Posterior vena cava (tissue), 2 donors: ENCODE measurements around the gene LCORL. TPM values are rescaled to one million over a fixed set of nuclear protein-coding genes. Genes with fewer than 3 reads are reported as not detected.
"Not testable (repeated sequence)": the region's sequence is repeated elsewhere in the genome, so short reads cannot be mapped to it uniquely, and the experiment has no call there.

Source experiments
- DNase-seq: peaks from one replicate; pipeline ENCODE4 v3.0.0-alpha.2; 2020; ENCODE audit warnings: low spot score
- intact Hi-C, 2 donors: fragments of 100-400 bp; cut with DNase I; formaldehyde crosslinking; loops; one replicate each; pipeline versions ENCODE4 v1.14.1 to v1.14.2; 2022 to 2023
- total RNA-seq, 2 donors: library from RNA; stranded (reverse); fragmentation: NEBNext Ultra II Directional; extraction: Animal tissue kit (Norgen Biotek cat#: 25700); gene quantifications; one replicate each; pipeline ENCODE4 v1.2.1, GENCODE V29; 2021
- donor health status: DM: yes; HTN: yes; CAD: no.
- donor health status: DM: yes; HTN: yes; CAD: no.

Gene LCORL
- total RNA-seq, 2 donors from 2014 or later, result 9.3 to 12.0 TPM

GRCh38 chr4:18022572-18023050 is 1.1 kb upstream of the LCORL start:
- DNase-seq, result no peak
- intact Hi-C loops, result loop anchor here in 1 of 2 donors (10.0 kb wide), 1 partner anchor 208 kb away; the partner anchor contains the start of genes DCAF16 and NCAPG

GRCh38 chr4:18021470-18021719 is 160 bp downstream of the LCORL start:
- intact Hi-C loops, result loop anchor here in 1 of 2 donors (10.0 kb wide), 1 partner anchor 207 kb away; the partner anchor contains the start of genes DCAF16 and NCAPG
- DNase-seq, result no peak

GRCh38 chr4:18020671-18021469 is 685 bp downstream of the LCORL start:
- intact Hi-C loops, result loop anchor here in 1 of 2 donors (10.0 kb wide), 1 partner anchor 206 kb away; the partner anchor contains the start of genes DCAF16 and NCAPG
- DNase-seq, result peak; percentile 90

DNA sequence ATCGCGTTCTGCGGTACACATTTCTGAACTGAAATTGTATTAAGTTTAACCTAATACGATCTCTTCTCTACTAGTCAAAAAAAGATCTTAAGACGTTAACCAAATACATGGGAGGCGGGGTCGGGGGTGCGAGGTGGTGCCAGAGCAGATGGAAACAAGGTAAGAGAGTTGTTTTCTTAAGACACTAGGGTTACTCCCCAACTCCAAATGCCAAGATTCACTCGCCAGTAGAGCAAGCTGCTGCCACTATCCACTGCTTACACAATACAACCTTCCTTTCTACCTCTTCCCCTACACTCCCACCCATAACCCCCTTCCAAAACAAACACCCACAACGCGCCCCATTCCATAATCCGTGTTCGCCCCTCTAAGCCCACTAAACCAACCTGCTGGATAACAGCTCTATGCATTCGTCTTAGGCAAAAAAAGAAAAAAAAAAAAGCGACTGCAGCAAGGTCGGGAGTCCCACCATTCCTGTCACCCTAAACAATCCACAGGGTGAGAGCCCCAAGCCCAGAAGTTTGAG is 1.3 kb downstream of the LCORL start:
- intact Hi-C loops, result loop anchor here in 1 of 2 donors (10.0 kb wide), 1 partner anchor 205 kb away; the partner anchor contains the start of genes DCAF16 and NCAPG

GRCh38 chr4:18014269-18014668 is 7.3 kb downstream of the LCORL start:
- DNase-seq, result no peak
- intact Hi-C loops, result no loop called here

More for the DNA sequence above, 1.3 kb downstream of the LCORL start:
- no peak for DNase-seq

- DNase-seq, result no peak
- intact Hi-C loops, result no loop called here
Observed at GRCh38 chr4:18012807-18013462, 8.6 kb downstream of the LCORL start.

DNA sequence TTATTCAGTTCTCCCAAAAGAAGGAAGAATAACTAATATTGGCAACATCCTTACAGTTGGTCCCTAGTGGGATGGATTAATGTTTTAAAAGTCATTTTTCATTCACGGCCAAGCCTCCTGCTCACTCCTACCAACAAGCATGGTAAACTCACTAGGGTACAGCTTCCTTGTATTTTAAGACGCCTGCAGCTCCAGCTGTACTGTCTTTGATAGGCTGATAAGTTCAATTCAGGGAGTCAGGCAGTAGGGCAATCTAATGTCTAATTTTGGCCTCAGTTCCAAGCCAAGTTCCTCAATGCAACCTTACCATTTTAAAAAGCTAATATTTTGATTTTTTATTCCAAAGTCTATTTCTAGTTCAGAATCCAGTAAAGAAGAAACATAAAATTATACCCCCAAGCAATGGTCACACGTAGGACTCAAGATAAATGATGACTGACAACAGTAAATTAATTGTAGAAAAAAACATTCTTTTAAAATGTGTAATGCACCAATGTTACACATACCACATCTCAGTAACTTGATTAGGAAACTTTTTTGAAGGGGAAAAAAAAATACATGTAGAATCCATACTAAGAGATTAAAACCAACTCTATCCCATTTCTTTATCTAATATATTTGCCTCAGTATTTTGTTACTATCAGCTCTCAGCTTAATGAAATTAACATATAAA is 9.3 kb downstream of the LCORL start:
- intact Hi-C loops, result no loop called here
- DNase-seq, result no peak

DNA sequence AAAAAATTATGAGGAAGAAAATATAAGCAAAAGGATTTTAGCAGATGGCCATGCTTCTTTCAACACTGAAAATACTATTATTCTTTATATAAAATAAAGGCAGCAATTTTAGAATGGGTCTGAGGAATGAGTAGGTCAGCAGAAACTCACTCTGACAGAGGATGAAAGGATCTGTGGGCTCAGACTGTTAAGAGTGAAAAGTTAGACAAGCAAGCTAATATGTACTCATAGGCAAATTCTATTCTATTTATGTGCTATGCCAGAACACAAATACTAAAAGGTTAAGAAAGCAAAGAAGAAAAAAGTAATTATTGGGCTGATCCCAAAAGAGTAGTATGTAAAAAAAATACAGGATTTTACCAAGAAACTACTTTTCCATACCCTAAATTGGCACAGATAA is 13.9 kb downstream of the LCORL start:
- no peak for DNase-seq
- intact Hi-C loops, result loop anchor here in 1 of 2 donors (5.0 kb wide), 1 partner anchor 675 kb away; no protein-coding TSS in a partner anchor

- intact Hi-C loops, result loop anchor here in 1 of 2 donors (5.0 kb wide), 1 partner anchor 674 kb away; no protein-coding TSS in a partner anchor
- DNase-seq, result not testable (repeated sequence)
Observed at GRCh38 chr4:18006432-18006831, 15.1 kb downstream of the LCORL start.

GRCh38 chr4:17997129-17997528 is 24.4 kb downstream of the LCORL start:
- intact Hi-C loops, result no loop called here
- DNase-seq, result no peak

DNA sequence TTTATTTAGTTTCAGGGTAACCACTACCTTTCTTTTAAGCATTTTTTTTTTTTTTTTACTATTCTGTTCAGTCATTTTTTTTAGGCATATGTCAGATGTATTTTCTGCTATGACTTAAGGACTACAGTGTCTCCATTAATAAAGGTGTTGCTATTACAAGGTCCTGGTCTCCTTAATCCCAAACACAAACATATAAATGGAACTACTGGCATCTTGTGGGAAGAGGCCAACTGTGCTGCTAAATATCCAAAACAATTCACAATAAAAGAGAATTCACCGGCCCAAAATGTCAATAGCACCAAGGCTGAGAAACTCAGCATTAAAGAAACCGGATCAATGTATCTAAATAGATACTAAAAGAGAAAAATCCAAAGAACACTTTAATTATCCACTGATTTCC is 26.4 kb downstream of the LCORL start:
- intact Hi-C loops, result no loop called here
- no peak for DNase-seq

DNA sequence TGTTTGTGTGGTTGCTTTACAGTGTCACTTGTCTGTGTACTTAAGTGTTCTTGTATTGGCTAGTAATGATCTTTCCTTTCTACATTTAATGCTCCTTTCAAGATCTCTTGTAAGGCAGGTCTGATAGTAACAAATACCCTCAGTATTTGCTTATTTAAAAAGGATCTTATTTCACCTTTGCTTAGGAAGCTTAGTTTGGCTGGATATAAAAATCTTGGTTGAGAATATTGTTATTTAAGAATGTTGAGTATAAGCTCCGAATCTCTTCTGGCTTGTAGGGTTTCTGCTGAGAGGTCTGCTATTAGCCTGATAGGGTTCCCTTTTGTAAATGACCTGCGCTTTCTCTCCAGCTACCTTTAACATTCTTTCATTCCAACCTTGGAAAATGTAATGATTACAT is 35.7 kb downstream of the LCORL start:
- intact Hi-C loops, result no loop called here
- DNase-seq, result no peak

DNA sequence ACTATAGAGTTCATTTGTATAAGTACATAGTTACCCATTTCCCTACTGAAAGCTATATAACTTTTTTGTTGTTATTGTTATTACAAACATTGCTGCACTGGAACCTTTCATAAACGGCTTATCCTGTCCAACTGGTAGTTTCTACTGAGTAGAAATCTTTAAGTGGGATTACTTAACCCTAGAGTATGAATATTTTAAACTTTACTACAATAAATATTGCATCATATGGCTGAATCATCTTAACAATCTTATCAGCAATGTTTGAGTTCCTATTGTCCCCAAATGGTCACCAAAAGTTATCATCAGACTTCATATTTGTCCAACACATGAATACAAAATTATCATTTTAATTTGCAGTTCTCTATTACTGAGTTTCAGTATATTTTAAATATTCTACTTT is 40.5 kb downstream of the LCORL start:
- intact Hi-C loops, result no loop called here
- DNase-seq, result no peak

DNA sequence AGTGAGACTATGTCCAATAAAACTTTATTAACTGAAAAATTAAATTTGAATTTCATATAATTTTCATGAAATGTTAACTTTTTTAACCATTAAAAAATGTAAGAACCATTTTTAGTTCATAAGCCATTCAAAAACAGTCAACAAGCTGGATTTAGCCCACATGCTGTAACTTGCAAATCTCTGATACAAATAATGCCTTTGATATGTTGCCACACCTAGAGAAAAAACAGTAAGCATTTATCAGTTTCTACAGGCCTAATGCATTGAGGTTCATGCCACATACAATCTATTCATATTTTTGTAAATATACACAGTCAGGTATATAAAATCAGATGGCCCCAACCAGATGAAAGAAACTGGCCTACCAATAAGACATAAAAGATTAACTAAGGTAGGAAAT is 52.8 kb downstream of the LCORL start:
- no peak for DNase-seq
- intact Hi-C loops, result no loop called here

DNA sequence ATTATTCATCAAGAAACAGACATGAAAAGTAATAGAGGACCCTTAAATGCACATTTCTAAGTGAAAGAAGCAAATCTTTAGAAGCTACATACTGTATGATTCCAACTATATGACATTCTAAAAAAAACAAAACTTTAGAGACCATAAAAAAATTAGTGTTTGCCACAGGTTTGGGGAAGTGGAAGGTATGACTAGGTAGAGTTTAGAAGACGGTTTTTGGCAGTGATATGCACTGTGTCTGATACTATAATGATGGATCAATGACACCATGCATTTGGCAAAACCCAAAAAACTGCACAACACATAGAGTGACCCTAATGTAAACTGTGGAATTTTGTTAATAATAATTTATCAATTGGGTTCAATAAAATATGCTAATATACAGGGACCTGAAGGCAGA is 54.5 kb downstream of the LCORL start:
- no peak for DNase-seq

DNA sequence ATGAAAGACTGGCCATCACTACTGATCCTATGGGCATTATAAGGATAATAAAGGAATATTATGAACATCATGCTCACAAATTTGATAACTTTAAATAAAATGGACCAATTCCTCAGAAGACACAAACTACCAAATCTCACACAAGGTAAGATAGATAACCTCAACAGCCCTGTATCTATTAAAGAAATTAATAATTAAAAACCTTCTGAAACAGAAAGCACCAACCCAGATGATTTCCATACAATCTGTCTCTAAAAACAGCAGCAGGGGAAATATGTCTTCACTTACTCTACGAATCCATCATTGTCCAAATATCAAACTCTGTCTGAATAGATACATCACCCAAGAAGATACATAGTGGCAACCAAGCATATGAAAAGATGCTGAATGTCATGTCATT is 55.2 kb downstream of the LCORL start:
- intact Hi-C loops, result no loop called here
- no peak for DNase-seq

More for the DNA sequence above, 54.5 kb downstream of the LCORL start:
- intact Hi-C loops, result no loop called here

DNA sequence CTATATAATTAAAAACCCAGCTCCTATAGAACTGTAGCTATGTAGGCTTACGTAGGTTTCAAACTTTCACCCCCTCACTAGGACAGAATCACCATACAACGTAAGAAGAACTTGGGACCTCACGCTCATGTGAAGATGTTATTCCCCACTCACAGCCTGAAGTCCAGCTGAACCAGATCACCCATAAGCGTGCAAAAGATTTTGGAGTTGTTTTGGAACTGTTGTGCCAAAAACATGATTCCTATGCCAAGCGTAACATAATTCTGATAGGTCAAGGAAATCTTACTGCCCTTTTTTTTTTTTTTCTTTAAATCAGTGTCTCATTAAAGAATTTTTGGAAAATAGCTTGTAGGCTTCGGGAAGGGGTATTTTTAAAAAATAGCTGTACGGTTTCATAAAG is 57.0 kb downstream of the LCORL start:
- DNase-seq, result no peak
- intact Hi-C loops, result no loop called here

DNA sequence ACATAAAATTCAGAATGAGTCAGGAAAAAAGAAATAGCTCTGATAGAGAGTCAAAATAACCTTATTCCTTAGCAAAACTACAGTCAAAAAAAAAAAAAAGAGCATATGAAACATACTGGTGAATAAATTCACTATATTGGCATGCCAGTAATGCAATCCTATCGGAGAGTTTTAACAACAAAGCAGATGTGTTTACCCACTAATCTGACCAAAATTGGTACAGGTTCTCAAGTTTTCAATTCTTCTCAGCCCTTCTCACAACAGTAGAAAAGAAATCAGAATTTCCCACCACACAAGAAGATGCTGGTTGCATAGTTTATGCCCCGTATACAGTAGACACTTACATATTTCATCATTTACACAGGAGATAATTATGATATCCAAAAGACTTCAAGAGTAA is 59.4 kb downstream of the LCORL start:
- no peak for DNase-seq
- intact Hi-C loops, result no loop called here

DNA sequence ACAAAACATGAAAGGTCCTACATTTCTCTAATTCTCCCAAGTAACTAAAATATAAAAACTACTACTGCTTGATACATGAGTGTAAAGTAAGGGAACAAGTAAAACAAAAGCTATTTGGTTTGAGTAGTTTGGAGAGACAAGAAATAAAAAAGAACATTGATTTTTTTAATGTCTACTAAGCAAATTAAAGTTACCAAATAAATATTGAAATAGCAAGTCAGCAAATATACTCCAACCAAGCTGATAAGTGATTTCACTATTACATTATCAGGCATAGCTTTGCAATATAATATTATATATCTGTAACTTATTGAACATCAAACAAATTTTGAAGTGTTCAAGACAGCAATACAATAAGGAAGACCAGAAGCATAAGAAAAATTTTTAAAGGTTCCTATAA is 60.3 kb downstream of the LCORL start:
- intact Hi-C loops, result no loop called here

GRCh38 chr4:17958181-17958580 is 63.4 kb downstream of the LCORL start:
- intact Hi-C loops, result no loop called here
- DNase-seq, result no peak

More for the DNA sequence above, 60.3 kb downstream of the LCORL start:
- no peak for DNase-seq
